IPS DF 19.7 (cell line): ENCODE results near the gene CFAP43.
"Not testable (repeated sequence)": the region's sequence is repeated elsewhere in the genome, so short reads cannot be mapped to it uniquely, and the experiment has no call there.

ENCODE experiments used
- DNase-seq: peaks from one replicate; pipeline ENCODE4 v3.0.0-alpha.2; 2013; ENCODE audit warnings: low read depth, low spot score

CFAP43 gene

GRCh38 chr10:104232613-104233102 lies 494 bp upstream of the CFAP43 start:
- no peak for DNase-seq

GRCh38 chr10:104230490-104230889 lies 1.7 kb downstream of the CFAP43 start:
- DNase-seq, result no peak

GRCh38 chr10:104223304-104223703 lies 8.9 kb downstream of the CFAP43 start:
- no peak for DNase-seq

- DNase-seq, result no peak
Observed at GRCh38 chr10:104220522-104220921, 11.6 kb downstream of the CFAP43 start.

- DNase-seq, result no peak
Observed at GRCh38 chr10:104218751-104219150, 13.4 kb downstream of the CFAP43 start.

GRCh38 chr10:104216631-104217030 lies 15.5 kb downstream of the CFAP43 start:
- DNase-seq, result no peak

- no peak for DNase-seq
Observed at GRCh38 chr10:104209575-104210198, 22.5 kb downstream of the CFAP43 start.

GRCh38 chr10:104208730-104209129 lies 23.4 kb downstream of the CFAP43 start:
- DNase-seq, result no peak

- DNase-seq, result no peak
Observed at GRCh38 chr10:104202231-104202630, 29.9 kb downstream of the CFAP43 start.

- no peak for DNase-seq
Observed at GRCh38 chr10:104201636-104202035, 30.5 kb downstream of the CFAP43 start.

GRCh38 chr10:104199567-104199966 lies 32.6 kb downstream of the CFAP43 start:
- no peak for DNase-seq

GRCh38 chr10:104197364-104197763 lies 34.8 kb downstream of the CFAP43 start:
- DNase-seq, result no peak

GRCh38 chr10:104195706-104196105 lies 36.5 kb downstream of the CFAP43 start:
- no peak for DNase-seq

- no peak for DNase-seq
Observed at GRCh38 chr10:104193787-104194186, 38.4 kb downstream of the CFAP43 start.

- no peak for DNase-seq
Observed at GRCh38 chr10:104190695-104191094, 41.5 kb downstream of the CFAP43 start.

GRCh38 chr10:104183682-104184081 lies 48.5 kb downstream of the CFAP43 start:
- no peak for DNase-seq

- DNase-seq, result not testable (repeated sequence)
Observed at GRCh38 chr10:104174136-104174535, 58.0 kb downstream of the CFAP43 start.

GRCh38 chr10:104170610-104171254 lies 61.4 kb downstream of the CFAP43 start:
- no peak for DNase-seq

- DNase-seq, result no peak
Observed at GRCh38 chr10:104155591-104155990, 76.6 kb downstream of the CFAP43 start.

- no peak for DNase-seq
Observed at GRCh38 chr10:104151737-104152136, 80.4 kb downstream of the CFAP43 start.

GRCh38 chr10:104150139-104150538 lies 82.0 kb downstream of the CFAP43 start:
- DNase-seq, result no peak

GRCh38 chr10:104146882-104147281 lies 85.3 kb downstream of the CFAP43 start:
- no peak for DNase-seq

- no peak for DNase-seq
Observed at GRCh38 chr10:104144931-104145330, 87.2 kb downstream of the CFAP43 start.
